K562 (cell line): ENCODE data around the gene HS6ST1. TPM values are rescaled to one million over a fixed set of nuclear protein-coding genes. Genes with fewer than 3 reads are reported as not detected.

Experiments
- ATAC-seq: fragments of 200-7000 bp; cut with Tn5 transposase; 3 replicates; pipeline ENCODE4 v1.9.1; 2020; ENCODE audit warnings: moderate library complexity
- BruUV-seq: library from RNA; stranded (reverse); fragments of 400-500 nt; replicated peaks from 2 replicates; lab custom pipeline; 2021; lab: Mats Ljungman, UMichigan
- CTCF ChIA-PET: fragments of 300-600 bp; formaldehyde crosslinking; extraction: SDS; loops from one replicate; lab custom pipeline; 2021; ENCODE audit warnings: low intra/inter-chr PET ratio; lab: Yijun Ruan, JAX
- POLR2A ChIA-PET: fragments of 300-600, 350-650 bp; sonication (Branson Sonifier 250); formaldehyde crosslinking; extraction: SDS; loops from one replicate; lab custom pipeline; 2021; ENCODE audit warnings: antibody characterized with exemption, inconsistent platforms; lab: Yijun Ruan, JAX
- DNase-seq, 4 experiments: peaks; one replicate each; pipeline versions ENCODE4 v3.0.0 to v3.0.0-alpha.2; 2011 to 2018; ENCODE audit warnings: low spot score in 3 of 4, mixed read lengths in 3 of 4; ENCODE audit errors: extremely low read depth in 1 of 4
- FAIRE-seq: peaks from 2 replicates; lab custom pipeline; 2011; peaks lifted over from hg19 to GRCh38; lab: Jason Lieb, UNC
- H2AFZ ChIP-seq: 2 replicates; pipeline ENCODE4 v1.6.0; 2011; ENCODE audit warnings: low read depth, low read length, control low read depth, inconsistent platforms
- H3K27ac ChIP-seq: fragments of 200-600 bp; 3 replicates; pipeline ENCODE4 v1.8.0; 2011; ENCODE audit warnings: low read depth, mild to moderate bottlenecking, control low read depth, inconsistent platforms, low read length, moderate library complexity, mixed read lengths; ENCODE audit errors: extremely low read depth
- H3K27me3 ChIP-seq, 2 experiments: fragments of 300-600 bp in 1 of 2; 2 replicates in 1 of 2; 3 replicates in 1 of 2; pipeline versions ENCODE4 v1.6.0 to v1.8.0; 2011; ENCODE audit warnings: inconsistent platforms in 2 of 2, low read length in 2 of 2, mild to moderate bottlenecking in 1 of 2, mixed read lengths in 1 of 2, moderate library complexity in 1 of 2; ENCODE audit not compliant: control insufficient read depth in 2 of 2, insufficient read depth in 2 of 2
- H3K36me3 ChIP-seq: fragments of 300-600 bp; 3 replicates; pipeline ENCODE4 v1.8.0; 2011; ENCODE audit warnings: mild to moderate bottlenecking, low read length, inconsistent platforms; ENCODE audit not compliant: control insufficient read depth, insufficient read depth
- H3K4me1 ChIP-seq, 2 experiments: fragments of 200-600 bp in 1 of 2; replicated peaks in 1 of 2; 2 replicates in 1 of 2; 3 replicates in 1 of 2; pipeline versions ENCODE4 v1.5.1 to v1.8.0; 2011; ENCODE audit warnings: inconsistent platforms in 2 of 2, low read length in 2 of 2, mild to moderate bottlenecking in 1 of 2, mixed read lengths in 1 of 2, moderate library complexity in 1 of 2; ENCODE audit not compliant: control insufficient read depth in 2 of 2, insufficient read depth in 2 of 2
- H3K4me2 ChIP-seq: 2 replicates; pipeline ENCODE4 v1.6.1; 2011; ENCODE audit warnings: low read length, control low read depth, inconsistent platforms, mixed read lengths; ENCODE audit not compliant: insufficient read depth
- H3K4me3 ChIP-seq: fragments of 200-600 bp; sonication (generic), shearing (Covaris generic); 2 replicates; pipeline ENCODE4 v1.5.1; 2016; ENCODE audit warnings: control low read depth, inconsistent platforms
- H3K79me2 ChIP-seq: fragments of 200-600 bp; 3 replicates; pipeline ENCODE4 v1.8.0; 2011; ENCODE audit warnings: low read length, inconsistent platforms; ENCODE audit not compliant: control insufficient read depth, insufficient read depth
- H3K9ac ChIP-seq, 2 experiments: 2 replicates each; pipeline versions ENCODE4 v1.6.0 to v1.6.1; 2011; ENCODE audit warnings: low read depth in 2 of 2, low read length in 2 of 2, control low read depth in 1 of 2, inconsistent platforms in 1 of 2, mild to moderate bottlenecking in 1 of 2, mixed read lengths in 1 of 2; ENCODE audit not compliant: insufficient read depth in 1 of 2
- H3K9me1 ChIP-seq: one replicate; pipeline ENCODE4 v1.6.0; 2011; ENCODE audit warnings: inconsistent platforms, mild to moderate bottlenecking, low read length, moderate library complexity; ENCODE audit not compliant: control insufficient read depth, insufficient read depth
- H3K9me3 ChIP-seq: replicated peaks from 2 replicates; pipeline ENCODE4 v1.5.1; 2011; ENCODE audit warnings: low read depth, low read length, inconsistent platforms; ENCODE audit not compliant: control insufficient read depth, insufficient read depth
- H4K20me1 ChIP-seq: replicated peaks from 2 replicates; pipeline ENCODE4 v1.6.1; 2011; ENCODE audit warnings: low read length, inconsistent platforms, mixed read lengths; ENCODE audit not compliant: control insufficient read depth, insufficient read depth
- ATF2 ChIP-seq: sonication (generic); formaldehyde crosslinking; IDR thresholded peaks from 2 replicates; pipeline ENCODE4 v1.8.1; 2022; ENCODE audit warnings: missing genetic modification reagents
- SRSF1 ChIP-seq: fragments of 200-400 bp; formaldehyde crosslinking; IDR thresholded peaks from 2 replicates; pipeline ENCODE4 v1.6.1; 2017; ENCODE audit warnings: mild to moderate bottlenecking, low read depth, low read length, moderate library complexity
- TCF3 ChIP-seq: sonication (generic); formaldehyde crosslinking; IDR thresholded peaks from 2 replicates; pipeline ENCODE4 v1.4.0; 2020; ENCODE audit warnings: mild to moderate bottlenecking, missing genetic modification reagents
- WGBS: fragments of 100-300 bp; shearing (Covaris generic); methylation state at CpG from one replicate; pipeline ENCODE4 v1.1.6; 2016; ENCODE audit warnings: low coverage, mixed read lengths; ENCODE audit not compliant: insufficient coverage; ENCODE audit errors: missing lambda C conversion rate; 5-methylcytosine and 5-hydroxymethylcytosine counted together
- in situ Hi-C: fragments of 300-500 bp; cut with MboI; formaldehyde crosslinking; loops from 4 replicates; pipeline ENCODE4 v1.15.0; 2018; ENCODE audit warnings: inconsistent platforms, mixed read lengths
- intact Hi-C: fragments of 100-400 bp; cut with micrococcal nuclease; formaldehyde crosslinking; loops from 2 replicates; pipeline ENCODE4 v1.14.2; 2022
- polyA plus RNA-seq, 8 experiments: library from polyadenylated mRNA; depleted of rRNA in 4 of 8; stranded (reverse) in 5 of 8; unstranded in 3 of 8; fragments of >200 nt; fragmentation: Nextera tagmentation in 2 of 8; fragmentation: Illumina TruSeq in 1 of 8; extraction: Ambion mirVana in 2 of 8; extraction: Trizol in 1 of 8; gene quantifications; 2 replicates each; pipeline versions ENCODE4 v1.2.1 to v1.2.3, GENCODE V29; 2011 to 2014; ENCODE audit warnings: inconsistent platforms in 1 of 8, missing spikeins in 1 of 8
- total RNA-seq, 7 experiments: library from RNA; depleted of rRNA in 6 of 7; stranded (reverse); fragments of >200 nt in 6 of 7; fragmentation: Illumina TruSeq in 2 of 7; extraction: Trizol in 2 of 7; gene quantifications; 2 replicates each; pipeline versions ENCODE4 v1.2.1 to v1.2.3, GENCODE V29; 2011 to 2021; ENCODE audit warnings: low replicate concordance in 1 of 7

The HS6ST1 gene
- total and polyA plus RNA-seq, 9 of the 15 experiments (the other 6 are each of a cell fraction or from before 2014, with no cell fraction given) = 0.06 to 7.4 (median 3.8) TPM

DNA sequence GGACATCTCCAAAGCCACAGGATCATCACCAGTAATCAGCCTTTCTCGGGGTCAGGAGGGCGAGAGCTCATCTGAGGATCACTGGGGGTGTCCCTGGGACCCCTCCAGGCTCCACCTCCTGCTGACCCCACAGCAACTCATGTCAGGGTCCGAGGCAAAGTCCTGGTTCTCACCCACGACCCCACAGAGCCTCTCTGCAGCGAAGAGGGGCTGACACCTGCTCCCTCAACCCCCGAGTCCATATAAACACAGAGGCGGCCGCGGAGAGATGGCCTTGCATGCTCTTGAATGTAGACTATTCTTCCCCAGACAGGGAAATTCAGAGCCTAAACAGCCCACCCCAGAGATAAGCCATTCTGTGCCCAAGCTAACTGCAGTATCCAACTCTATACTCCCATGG is 29.9 kb downstream of the HS6ST1 start:
- Histone ChIP-seq H3K36me3 (no peaks in the 10 kb centered on the region), H4K20me1 (peaks cover 2% of the 10 kb centered on the region; the same call in 1 of the 2 replicates), H2AFZ (no peak overlapping the region), H3K27me3 (no peaks in the 10 kb centered on the region), H3K79me2 (no peaks in the 10 kb centered on the region), H3K4me1 (peaks cover 0 to 19% of the 10 kb centered on the region in 2 experiments; a peak in 1 of 5 replicates), H3K4me3 (no peak overlapping the region), H3K9me3 (no peaks in the 10 kb centered on the region), H3K27ac (no peak overlapping the region), H3K4me2 (no peak overlapping the region), H3K9me1 (no peaks in the 10 kb centered on the region), H3K9ac (no peak overlapping the region)
- WGBS = 40% methylated on average over 6 of the region's 9 CpGs
- in situ Hi-C loops (no loop called here), intact Hi-C loops (no loop called here)
- no TSS peak for BruUV-seq
- CTCF ChIA-PET = no interaction called here
- no peak for ATAC-seq
- TF ChIP-seq SRSF1 (no peak), TCF3 (no peak), ATF2 (no peak)
- no peak for FAIRE-seq
- DNase-seq = no peak
- POLR2A ChIA-PET = no interaction called here
